Measurements from ENCODE around the gene EMILIN2.
"Not testable (repeated sequence)": the region's sequence is repeated elsewhere in the genome, so short reads cannot be mapped to it uniquely, and the experiment has no call there.

Gene EMILIN2

GRCh38 chr18:2902327-2902726 is 55.5 kb downstream of the EMILIN2 start:
- DNase-seq: no peak

- DNase-seq: no peak
These were observed 56.2 kb downstream of the EMILIN2 start for GRCh38 chr18:2903006-2903405.

- peak; percentile 75 for DNase-seq
These were observed 59.3 kb downstream of the EMILIN2 start for GRCh38 chr18:2905854-2906703.

GRCh38 chr18:2906704-2907549 is 60.1 kb downstream of the EMILIN2 start:
- peak; percentile 72 for DNase-seq

GRCh38 chr18:2907550-2908135 is 60.8 kb downstream of the EMILIN2 start:
- no peak for DNase-seq

GRCh38 chr18:2908166-2908945 is 61.5 kb downstream of the EMILIN2 start:
- DNase-seq: no peak

GRCh38 chr18:2908946-2909335 is 62.1 kb downstream of the EMILIN2 start:
- no peak for DNase-seq

GRCh38 chr18:2909431-2910140 is 62.8 kb downstream of the EMILIN2 start:
- DNase-seq: no peak

GRCh38 chr18:2910261-2910660 is 63.5 kb downstream of the EMILIN2 start:
- DNase-seq: no peak

- no peak for DNase-seq
These were observed 64.1 kb downstream of the EMILIN2 start for GRCh38 chr18:2910751-2911425.

- no peak for DNase-seq
These were observed 64.7 kb downstream of the EMILIN2 start for GRCh38 chr18:2911533-2911932.

- no peak for DNase-seq
These were observed 65.8 kb downstream of the EMILIN2 start for GRCh38 chr18:2912357-2913299.

GRCh38 chr18:2913398-2914005 is 66.7 kb downstream of the EMILIN2 start:
- DNase-seq: no peak

- DNase-seq: no peak
These were observed 67.5 kb downstream of the EMILIN2 start for GRCh38 chr18:2914185-2914880.

- DNase-seq: no peak
These were observed 68.1 kb downstream of the EMILIN2 start for GRCh38 chr18:2914881-2915240.

- DNase-seq: not testable (repeated sequence)
These were observed 68.7 kb downstream of the EMILIN2 start for GRCh38 chr18:2915486-2915885.

GRCh38 chr18:2916184-2916583 is 69.4 kb downstream of the EMILIN2 start:
- no peak for DNase-seq

GRCh38 chr18:2917259-2918047 is 70.6 kb downstream of the EMILIN2 start:
- no peak for DNase-seq
